GM18951 (cell line): ENCODE data around the gene DNER.

Experiments used
- POLR2A ChIP-seq: IDR thresholded peaks from 4 replicates; pipeline ENCODE4 v1.6.1; 2011; ENCODE audit warnings: mild to moderate bottlenecking; ENCODE audit not compliant: insufficient read length, insufficient read depth; ENCODE audit errors: extremely low read depth
- in situ Hi-C: fragments of 300-500 bp; cut with MboI; formaldehyde crosslinking; loops from one replicate; pipeline ENCODE4 v1.12.0; 2022; ENCODE audit warnings: low sequenced_read_pairs, mixed read lengths, inconsistent platforms; ENCODE audit not compliant: unreplicated experiment

Gene DNER

GRCh38 chr2:229486673-229487072, 227.7 kb downstream of the DNER start:
- in situ Hi-C loops, result no loop called here

GRCh38 chr2:229485857-229486256, 228.5 kb downstream of the DNER start:
- no peak for TF ChIP-seq POLR2A
- in situ Hi-C loops, result no loop called here

More at GRCh38 chr2:229486673-229487072, 227.7 kb downstream of the DNER start:
- TF ChIP-seq POLR2A, result no peak

- in situ Hi-C loops, result no loop called here
- no peak for TF ChIP-seq POLR2A
Measured at GRCh38 chr2:229477269-229477755, 237.0 kb downstream of the DNER start.

DNA sequence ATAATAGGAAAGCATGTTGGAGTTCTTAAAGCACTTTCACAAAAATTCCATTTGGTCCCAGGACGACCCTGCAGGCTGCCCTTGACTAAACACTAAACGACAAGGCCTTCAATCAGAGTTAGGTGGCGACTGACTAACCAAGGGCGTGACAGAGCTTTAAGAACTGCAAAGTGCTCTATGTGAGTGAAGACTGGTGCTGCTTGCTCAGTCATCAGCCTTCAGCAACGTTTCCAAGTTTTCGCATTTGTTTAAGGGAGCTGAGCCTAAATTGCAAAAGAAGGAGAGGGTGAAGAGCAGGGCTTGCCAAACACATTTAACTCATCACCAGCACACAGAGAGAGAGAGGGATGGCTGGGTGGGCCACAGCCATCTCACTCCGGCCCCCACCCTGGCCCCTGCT, 238.6 kb downstream of the DNER start:
- TF ChIP-seq POLR2A, result no peak
- in situ Hi-C loops, result no loop called here

DNA sequence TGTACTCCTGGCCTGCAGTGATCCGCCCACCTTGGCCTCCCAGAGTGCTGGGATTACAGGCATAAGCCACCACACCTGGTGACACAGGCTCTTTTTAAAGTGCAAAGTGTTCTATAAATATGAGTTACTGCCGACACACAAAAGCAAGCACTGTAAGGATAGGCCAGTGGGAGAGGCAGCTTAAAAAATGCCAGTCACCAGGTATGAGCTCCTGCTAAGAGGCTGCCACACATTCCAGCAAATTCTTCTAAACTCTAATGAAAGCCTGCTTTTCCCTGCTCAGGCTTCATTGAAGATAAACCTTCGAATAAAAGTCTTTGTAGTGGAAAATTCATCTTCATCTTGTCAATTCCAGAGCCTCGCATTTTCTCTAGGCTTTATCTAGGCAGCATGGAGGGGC, 240.2 kb downstream of the DNER start:
- no peak for TF ChIP-seq POLR2A
- in situ Hi-C loops, result no loop called here

- in situ Hi-C loops, result no loop called here
- no peak for TF ChIP-seq POLR2A
Measured at GRCh38 chr2:229470781-229471180, 243.6 kb downstream of the DNER start.

- TF ChIP-seq POLR2A, result no peak
- in situ Hi-C loops, result no loop called here
Measured at GRCh38 chr2:229467783-229468182, 246.6 kb downstream of the DNER start.

DNA sequence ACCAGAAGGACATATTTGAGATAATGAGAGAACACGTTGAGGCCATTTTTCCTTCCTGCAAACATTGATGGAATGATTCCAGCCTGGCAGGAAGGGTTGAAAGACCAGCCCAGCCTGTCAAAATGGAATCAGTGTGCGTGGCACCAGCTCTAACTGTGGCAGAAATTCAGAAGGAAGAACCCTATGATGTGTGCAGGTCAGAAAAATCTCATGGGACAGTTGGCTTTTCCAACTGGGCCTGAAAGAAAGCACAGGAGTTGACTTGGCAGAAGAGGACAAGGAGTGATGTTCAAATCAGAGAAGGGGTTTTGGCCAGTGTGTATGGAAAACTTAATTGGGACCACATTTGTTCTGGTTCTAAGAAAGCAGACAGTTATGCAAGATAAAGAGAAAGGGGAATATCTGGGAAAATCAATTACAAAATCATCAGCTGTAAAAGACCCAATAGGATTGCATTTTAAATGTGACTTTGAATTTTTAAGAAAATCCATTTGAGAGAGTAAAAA, 250.5 kb downstream of the DNER start:
- in situ Hi-C loops, result no loop called here
- no peak for TF ChIP-seq POLR2A

DNA sequence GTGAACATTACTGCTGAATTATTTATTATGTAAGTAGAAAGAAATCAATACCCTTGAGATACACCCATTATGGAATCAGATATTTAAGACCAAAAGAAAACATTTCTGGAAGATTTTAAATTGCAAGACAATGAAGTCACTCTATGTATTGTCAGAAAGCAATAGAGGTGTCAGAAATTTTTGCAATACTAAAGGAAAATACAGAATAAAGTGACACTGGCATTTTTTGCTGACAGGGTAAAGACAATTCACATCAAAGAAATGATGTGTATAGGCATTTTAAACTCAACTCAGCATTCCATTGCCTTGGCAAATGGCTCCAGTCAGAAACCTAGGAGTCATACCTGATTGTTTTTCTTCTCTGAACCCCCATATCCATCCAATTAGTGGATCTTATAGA, 252.2 kb downstream of the DNER start:
- in situ Hi-C loops, result no loop called here
- no peak for TF ChIP-seq POLR2A

DNA sequence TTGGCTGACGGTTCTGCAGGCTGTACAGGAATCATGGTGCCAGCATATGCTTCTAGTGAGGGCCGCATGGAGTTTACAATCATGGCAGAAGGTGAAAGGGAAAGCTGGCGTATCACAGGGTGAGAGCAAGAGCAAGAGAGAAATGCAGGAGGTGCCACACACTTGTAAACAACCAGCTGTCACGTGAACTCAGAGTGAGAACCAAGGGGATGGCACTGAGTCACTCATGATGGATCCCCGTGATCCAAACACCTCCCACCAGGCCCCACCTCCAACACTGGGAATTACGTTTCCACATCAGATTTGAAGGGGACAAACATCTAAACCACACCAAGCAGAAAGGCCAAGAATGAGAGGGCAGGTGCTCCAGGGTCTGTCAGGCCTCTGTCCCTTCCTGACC, 258.3 kb downstream of the DNER start:
- TF ChIP-seq POLR2A, result no peak
- in situ Hi-C loops, result no loop called here

DNA sequence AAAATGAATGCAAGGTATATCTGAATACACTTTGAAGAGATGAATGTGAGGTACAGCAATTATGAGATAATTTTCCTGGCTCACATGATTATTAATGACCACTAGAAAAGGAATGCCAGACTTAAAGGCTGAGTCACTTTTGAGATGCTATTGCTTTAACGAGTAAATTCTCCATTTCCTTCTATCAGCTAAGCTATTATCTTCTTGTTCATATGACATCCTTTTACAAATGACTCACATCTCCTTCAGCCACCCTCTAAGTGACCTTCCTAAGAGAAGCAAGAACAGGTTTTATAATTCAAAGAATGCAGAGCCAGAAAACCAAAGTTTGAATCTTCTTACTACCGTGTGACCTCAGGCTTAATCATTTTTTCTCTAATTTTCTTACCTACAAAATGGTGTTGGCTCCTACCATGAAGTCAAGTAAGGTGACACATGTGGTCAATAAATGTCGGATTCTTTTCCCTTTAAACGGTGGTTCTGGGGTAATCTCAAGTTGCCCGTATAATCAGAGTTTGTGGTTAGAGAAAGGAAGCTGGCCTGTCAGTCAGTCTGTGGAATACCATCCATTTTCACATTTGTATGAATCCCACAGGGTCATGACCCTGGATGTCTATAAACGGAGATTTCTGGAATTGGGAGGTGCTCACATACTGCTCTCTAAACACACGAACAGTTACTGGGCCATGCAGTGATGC, 259.3 kb downstream of the DNER start:
- in situ Hi-C loops, result no loop called here

GRCh38 chr2:229453230-229453629, 261.1 kb downstream of the DNER start:
- in situ Hi-C loops, result no loop called here
- TF ChIP-seq POLR2A, result no peak

More for the DNA sequence above, 259.3 kb downstream of the DNER start:
- no peak for TF ChIP-seq POLR2A

GRCh38 chr2:229451852-229452251, 262.5 kb downstream of the DNER start:
- in situ Hi-C loops, result no loop called here
- TF ChIP-seq POLR2A, result no peak

- in situ Hi-C loops, result no loop called here
- no peak for TF ChIP-seq POLR2A
Measured at GRCh38 chr2:229447227-229447626, 267.1 kb downstream of the DNER start.

DNA sequence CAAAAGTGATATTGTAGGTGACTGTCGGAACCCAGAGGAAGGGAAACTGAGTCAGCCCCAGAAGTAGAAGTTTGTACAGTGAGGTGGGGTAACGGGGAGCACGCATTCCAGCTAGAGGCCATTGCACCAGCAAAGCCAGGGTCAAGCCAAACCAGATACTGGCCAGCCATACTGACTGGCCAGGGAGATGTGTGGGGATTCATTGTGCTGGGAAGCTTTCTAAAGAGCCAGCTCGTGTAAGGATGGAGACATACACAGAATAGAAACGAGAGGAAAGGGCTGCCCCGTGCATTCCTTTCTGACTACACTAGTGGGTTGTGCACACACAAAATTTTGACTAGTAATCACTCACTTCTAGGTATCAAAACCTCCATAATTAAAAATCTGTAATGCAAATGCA, 268.0 kb downstream of the DNER start:
- in situ Hi-C loops, result no loop called here
- no peak for TF ChIP-seq POLR2A
